Activated CD8-positive, alpha-beta T cell treated with anti-CD3 and anti-CD28 coated beads for 36 hours (primary cell): Measurements from ENCODE around the gene ALKBH7. TPM values are rescaled to one million over a fixed set of nuclear protein-coding genes. Genes with fewer than 3 reads are reported as not detected.

ENCODE experiments used
- ATAC-seq: fragments of 200-7000 bp; cut with Tn5 transposase; one replicate; pipeline ENCODE4 v1.10.0; 2021; ENCODE audit warnings: mild to moderate bottlenecking, moderate library complexity
- CTCF ChIA-PET: fragments of 350-600 bp; sonication (Branson Sonifier 250); formaldehyde crosslinking; loops from one replicate; lab custom pipeline; 2021; ENCODE audit warnings: antibody characterized with exemption; lab: Charles Lee
- POLR2A ChIA-PET: fragments of 350-600 bp; sonication (Branson Sonifier 250); formaldehyde crosslinking; loops from one replicate; lab custom pipeline; 2021; ENCODE audit warnings: antibody characterized with exemption; lab: Charles Lee
- DNase-seq: peaks from one replicate; pipeline ENCODE4 v3.0.0-alpha.2; 2020
- H3K27ac Mint-ChIP-seq: one replicate; pipeline ENCODE4 v1.8.0; 2021; ENCODE audit warnings: mild to moderate bottlenecking, mixed read lengths
- H3K27me3 Mint-ChIP-seq: one replicate; pipeline ENCODE4 v1.8.0; 2021; ENCODE audit warnings: mixed read lengths
- H3K36me3 Mint-ChIP-seq: one replicate; pipeline ENCODE4 v1.8.0; 2021; ENCODE audit warnings: low read depth, mixed read lengths
- H3K4me1 Mint-ChIP-seq: one replicate; pipeline ENCODE4 v1.8.0; 2021; ENCODE audit warnings: low read depth, mixed read lengths
- H3K4me3 Mint-ChIP-seq: one replicate; pipeline ENCODE4 v1.8.0; 2021; ENCODE audit warnings: mild to moderate bottlenecking, moderate library complexity, mixed read lengths
- H3K9me3 Mint-ChIP-seq: one replicate; pipeline ENCODE4 v1.8.0; 2021; ENCODE audit warnings: mixed read lengths
- CTCF ChIP-seq: fragments of 200-600 bp; IDR thresholded peaks from one replicate; pipeline ENCODE4 v1.8.0; 2022; ENCODE audit warnings: antibody characterized with exemption, mild to moderate bottlenecking
- intact Hi-C: fragments of 100-400 bp; cut with micrococcal nuclease; formaldehyde crosslinking; loops from one replicate; pipeline ENCODE4 v1.10.0; 2022
- total RNA-seq, 2 experiments: library from RNA; stranded (reverse); gene quantifications; one replicate each; pipeline ENCODE4 v1.2.3, GENCODE V29; 2021

ALKBH7 gene
- total RNA-seq, 2 experiments from 2014 or later: 34.9 to 40.1 TPM

DNA sequence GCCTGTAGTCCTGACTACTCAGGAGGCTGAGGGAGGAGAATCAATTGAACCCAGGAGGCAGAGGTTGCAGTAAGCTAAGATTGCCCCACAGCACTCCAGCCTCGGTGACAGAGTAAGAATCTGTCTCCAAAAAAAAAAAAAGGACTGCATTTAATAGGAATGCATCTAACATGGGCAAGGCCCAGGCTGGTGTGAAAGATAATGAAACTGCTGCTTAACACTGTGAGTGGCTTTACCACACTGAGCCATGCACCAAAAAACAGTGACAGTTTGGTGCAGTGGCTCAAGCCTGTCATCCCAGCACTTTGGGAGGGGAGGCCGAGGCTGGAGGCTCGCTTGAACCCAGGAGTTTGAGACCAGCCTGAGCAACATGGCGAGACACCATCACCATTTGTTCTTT lies 11.8 kb downstream of the ALKBH7 start:
- no peak overlapping the region for H3K4me3 Mint-ChIP-seq
- ATAC-seq (no peak), DNase-seq (no peak)
- no peaks in the 10 kb centered on the region for H3K27me3 Mint-ChIP-seq
- H3K4me1 Mint-ChIP-seq: no peaks in the 10 kb centered on the region
- ChIA-PET POLR2A (no interaction called here), CTCF (no interaction called here)
- intact Hi-C loops: no loop called here
- no peak for TF ChIP-seq CTCF
- peaks cover 36% of the 10 kb centered on the region for H3K36me3 Mint-ChIP-seq
- H3K9me3 Mint-ChIP-seq: no peaks in the 10 kb centered on the region
- no peak overlapping the region for H3K27ac Mint-ChIP-seq

DNA sequence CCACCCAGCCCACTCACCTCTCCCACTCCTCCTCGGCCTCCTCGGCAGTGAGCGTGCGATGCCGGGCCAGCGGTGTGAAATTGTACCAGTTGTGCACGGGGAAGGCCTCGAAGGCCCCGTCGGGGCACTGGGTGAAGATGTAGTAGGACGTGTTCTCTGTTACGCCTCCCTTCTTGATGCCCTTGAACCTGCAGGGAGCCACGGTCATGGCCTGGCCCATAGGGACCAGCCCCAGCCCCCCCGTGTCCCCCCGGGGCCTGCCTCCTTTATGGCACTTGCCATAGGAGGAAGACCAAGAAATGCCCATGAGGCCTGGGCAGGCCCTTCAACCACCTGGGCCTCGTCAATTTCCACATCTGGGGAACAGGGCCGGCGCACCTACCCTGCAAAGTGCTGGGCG lies 14.8 kb downstream of the ALKBH7 start:
- intact Hi-C loops: no loop called here
- ATAC-seq: no peak
- DNase-seq: no peak
- POLR2A ChIA-PET: interaction anchor here (1.3 to 1.4 kb wide), 3 partner anchors 11 to 17 kb away, joined by 3 to 4 read pairs (median 4); partner anchors contain the start of gene ALKBH7
- TF ChIP-seq CTCF: no peak
- peaks cover 31% of the 10 kb centered on the region for H3K36me3 Mint-ChIP-seq
- CTCF ChIA-PET: no interaction called here
- peaks cover 12% of the 10 kb centered on the region for H3K4me1 Mint-ChIP-seq
- H3K4me3 Mint-ChIP-seq: no peak overlapping the region
- H3K27ac Mint-ChIP-seq: no peak overlapping the region
- no peaks in the 10 kb centered on the region for H3K9me3 Mint-ChIP-seq
- no peaks in the 10 kb centered on the region for H3K27me3 Mint-ChIP-seq

DNA sequence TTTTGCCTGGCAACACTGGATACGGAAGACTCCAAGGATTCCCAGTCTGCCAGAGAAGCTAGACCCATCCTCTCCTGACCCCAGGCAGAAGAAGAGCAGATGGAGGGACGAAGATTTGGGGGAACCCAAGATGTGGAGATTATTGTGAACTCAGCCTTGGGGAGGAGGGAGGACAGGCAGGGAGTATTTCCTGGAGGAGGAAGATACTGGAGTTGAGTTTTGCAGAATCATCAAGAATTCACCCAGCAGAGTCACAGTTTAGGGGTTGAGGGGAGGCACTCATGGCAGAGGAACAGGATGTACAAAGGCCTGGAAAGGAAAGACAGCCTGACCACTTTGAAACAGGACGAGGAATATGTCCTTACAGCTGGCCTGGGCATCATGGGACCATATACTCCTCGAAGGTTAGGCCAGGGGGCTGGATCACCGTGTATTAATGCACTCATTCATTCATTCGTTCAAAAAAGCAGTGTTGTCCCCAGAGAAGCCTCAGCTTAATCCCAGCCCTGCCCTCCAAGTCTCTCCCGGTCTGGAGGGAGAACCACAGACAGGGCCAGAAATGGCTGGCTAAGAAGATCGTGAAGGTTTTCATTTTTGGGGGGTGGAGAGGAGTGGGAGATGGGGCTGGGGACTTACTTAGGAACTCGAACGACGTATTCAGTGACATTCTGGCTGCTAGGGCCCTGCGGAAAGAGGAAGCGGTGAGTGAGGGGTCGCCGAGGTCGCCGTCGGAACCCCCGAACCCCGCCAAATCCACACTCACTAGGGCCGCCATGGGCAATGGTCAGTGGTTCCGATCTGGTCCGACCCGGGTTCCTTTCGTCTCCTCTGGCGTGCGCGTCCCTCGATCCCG lies 19.9 kb downstream of the ALKBH7 start:
- DNase-seq (no peak), ATAC-seq (peak; percentile 6)
- ChIA-PET CTCF (no interaction called here), POLR2A (interaction anchor here (0.6 to 1.9 kb wide), 2 partner anchors 9 to 20 kb away, joined by 3 to 4 read pairs; no protein-coding TSS in a partner anchor)
- Mint-ChIP-seq H3K9me3 (no peaks in the 10 kb centered on the region), H3K36me3 (peaks cover 23% of the 10 kb centered on the region), H3K4me3 (peak overlapping the region; percentile 80), H3K4me1 (peaks cover 17% of the 10 kb centered on the region), H3K27me3 (no peaks in the 10 kb centered on the region), H3K27ac (peak overlapping the region; percentile 97)
- intact Hi-C loops: no loop called here
- TF ChIP-seq CTCF: no peak

GRCh38 chr19:6393074-6393982 lies 20.7 kb downstream of the ALKBH7 start, which contains the start of gene GTF2F1:
GTF2F1 (minus strand) TSS chr19:6393164; CDS start chr19:6392995, 169 bp downstream.
- Mint-ChIP-seq H3K4me1 (peaks cover 17% of the 10 kb centered on the region), H3K27me3 (no peaks in the 10 kb centered on the region), H3K9me3 (no peaks in the 10 kb centered on the region), H3K4me3 (peak within 1 kb of the TSS; percentile 80), H3K36me3 (peaks cover 21% of the 10 kb centered on the region), H3K27ac (peak within 1 kb of the TSS; percentile 97)
- intact Hi-C loops: no loop called here
- peak; percentile 97 for DNase-seq
- ChIA-PET POLR2A (interaction anchor here (0.6 to 1.9 kb wide), 9 partner anchors 10 to 1506 kb away, joined by 3 to 7 read pairs (median 4); partner anchors contain the start of genes CLPP, DENND1C and KHSRP), CTCF (interaction anchor here (1.0 kb wide), 1 partner anchor 19 kb away, joined by 3 read pairs; no protein-coding TSS in a partner anchor)
- peak; percentile 86 for ATAC-seq
- peak; percentile 28 for TF ChIP-seq CTCF
